Stomach (tissue), 4 donors: ENCODE data around the gene SLC10A3.

Source experiments
- EP300 ChIP-seq: sonication (generic); formaldehyde crosslinking; IDR thresholded peaks from one replicate; pipeline ENCODE4 v1.6.1; 2017; ENCODE audit warnings: antibody characterized with exemption
- POLR2A ChIP-seq, 4 donors: fragments of 450-650 bp; IDR thresholded peaks; one replicate each; pipeline ENCODE4 v1.6.1; 2016; ENCODE audit warnings: antibody characterized with exemption in 4 of 4, control low read depth in 2 of 4, mild to moderate bottlenecking in 1 of 4, moderate library complexity in 1 of 4
- TF ChIP-seq, protein P1 (sequence below), 7 experiments: fragments of 450-650 bp in 4 of 7; fragments of 200-600 bp in 3 of 7; sonication (generic) in 3 of 7; IDR thresholded peaks; one replicate each; pipeline ENCODE4 v1.5.1; 2016 to 2019; ENCODE audit warnings: antibody characterized with exemption in 7 of 7, control low read depth in 2 of 7, mild to moderate bottlenecking in 1 of 7

DNA sequence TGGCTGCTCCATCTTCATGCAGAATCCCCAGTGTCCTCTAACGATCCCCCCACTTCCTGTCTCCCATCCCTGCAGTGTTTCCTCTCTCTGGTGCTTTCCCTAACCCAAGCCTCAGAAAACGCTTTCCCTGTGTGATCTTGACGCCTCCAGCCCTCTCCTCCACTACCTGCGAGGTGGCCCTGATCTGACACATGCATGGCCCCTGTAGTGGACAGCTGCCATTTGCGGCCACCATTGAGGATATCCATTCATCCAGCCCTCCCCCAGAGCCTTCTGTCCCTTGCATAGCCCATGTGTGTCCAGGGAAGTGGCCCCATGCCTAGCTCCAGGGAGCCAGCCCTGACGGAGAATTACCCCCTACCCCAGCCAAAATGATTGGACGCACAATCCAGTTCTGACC, 7.1 kb downstream of the SLC10A3 start:
- TF ChIP-seq, protein P1, sequence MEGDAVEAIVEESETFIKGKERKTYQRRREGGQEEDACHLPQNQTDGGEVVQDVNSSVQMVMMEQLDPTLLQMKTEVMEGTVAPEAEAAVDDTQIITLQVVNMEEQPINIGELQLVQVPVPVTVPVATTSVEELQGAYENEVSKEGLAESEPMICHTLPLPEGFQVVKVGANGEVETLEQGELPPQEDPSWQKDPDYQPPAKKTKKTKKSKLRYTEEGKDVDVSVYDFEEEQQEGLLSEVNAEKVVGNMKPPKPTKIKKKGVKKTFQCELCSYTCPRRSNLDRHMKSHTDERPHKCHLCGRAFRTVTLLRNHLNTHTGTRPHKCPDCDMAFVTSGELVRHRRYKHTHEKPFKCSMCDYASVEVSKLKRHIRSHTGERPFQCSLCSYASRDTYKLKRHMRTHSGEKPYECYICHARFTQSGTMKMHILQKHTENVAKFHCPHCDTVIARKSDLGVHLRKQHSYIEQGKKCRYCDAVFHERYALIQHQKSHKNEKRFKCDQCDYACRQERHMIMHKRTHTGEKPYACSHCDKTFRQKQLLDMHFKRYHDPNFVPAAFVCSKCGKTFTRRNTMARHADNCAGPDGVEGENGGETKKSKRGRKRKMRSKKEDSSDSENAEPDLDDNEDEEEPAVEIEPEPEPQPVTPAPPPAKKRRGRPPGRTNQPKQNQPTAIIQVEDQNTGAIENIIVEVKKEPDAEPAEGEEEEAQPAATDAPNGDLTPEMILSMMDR (IDR thresholded peaks at IDR 0.05): no peak
- TF ChIP-seq POLR2A (IDR thresholded peaks at IDR 0.05) (no peak), EP300 (no peak)
